Measurements from ENCODE around the gene TUBB.

TUBB gene

DNA sequence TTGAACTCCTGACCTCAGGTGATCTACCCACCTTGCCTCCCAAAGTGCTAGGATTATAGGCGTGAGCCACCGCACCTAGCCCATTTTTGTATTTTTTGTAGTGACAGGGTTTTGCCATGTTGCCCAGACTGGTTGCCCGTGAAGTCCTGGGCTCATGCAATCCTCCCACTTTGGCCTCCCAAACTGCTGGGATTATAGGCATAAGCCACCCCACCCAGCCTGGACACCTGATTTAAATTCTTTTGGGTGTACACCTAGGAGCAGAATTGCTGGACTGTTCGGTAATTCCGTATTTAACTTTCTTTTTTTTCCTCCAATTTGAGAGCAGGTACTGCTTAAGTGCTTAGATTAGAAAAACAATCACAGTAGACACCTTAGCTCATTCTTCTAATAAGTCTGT lies 23.7 kb upstream of the TUBB start:
- POLR2A ChIA-PET, result no interaction called here
- DNase-seq (ENCODE audit: extremely low spot score), result no peak
- TF ChIP-seq, protein P1, sequence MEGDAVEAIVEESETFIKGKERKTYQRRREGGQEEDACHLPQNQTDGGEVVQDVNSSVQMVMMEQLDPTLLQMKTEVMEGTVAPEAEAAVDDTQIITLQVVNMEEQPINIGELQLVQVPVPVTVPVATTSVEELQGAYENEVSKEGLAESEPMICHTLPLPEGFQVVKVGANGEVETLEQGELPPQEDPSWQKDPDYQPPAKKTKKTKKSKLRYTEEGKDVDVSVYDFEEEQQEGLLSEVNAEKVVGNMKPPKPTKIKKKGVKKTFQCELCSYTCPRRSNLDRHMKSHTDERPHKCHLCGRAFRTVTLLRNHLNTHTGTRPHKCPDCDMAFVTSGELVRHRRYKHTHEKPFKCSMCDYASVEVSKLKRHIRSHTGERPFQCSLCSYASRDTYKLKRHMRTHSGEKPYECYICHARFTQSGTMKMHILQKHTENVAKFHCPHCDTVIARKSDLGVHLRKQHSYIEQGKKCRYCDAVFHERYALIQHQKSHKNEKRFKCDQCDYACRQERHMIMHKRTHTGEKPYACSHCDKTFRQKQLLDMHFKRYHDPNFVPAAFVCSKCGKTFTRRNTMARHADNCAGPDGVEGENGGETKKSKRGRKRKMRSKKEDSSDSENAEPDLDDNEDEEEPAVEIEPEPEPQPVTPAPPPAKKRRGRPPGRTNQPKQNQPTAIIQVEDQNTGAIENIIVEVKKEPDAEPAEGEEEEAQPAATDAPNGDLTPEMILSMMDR (IDR thresholded peaks at IDR 0.05; ENCODE audit: control extremely low read depth, extremely low read depth, low read depth, missing control alignments), result no peak
- CTCF ChIA-PET, result interaction anchor here (0.9 to 13.6 kb wide), 7 partner anchors 11 to 99 kb away, joined by 3 to 132 read pairs (median 7); partner anchors contain the start of gene DHX16

DNA sequence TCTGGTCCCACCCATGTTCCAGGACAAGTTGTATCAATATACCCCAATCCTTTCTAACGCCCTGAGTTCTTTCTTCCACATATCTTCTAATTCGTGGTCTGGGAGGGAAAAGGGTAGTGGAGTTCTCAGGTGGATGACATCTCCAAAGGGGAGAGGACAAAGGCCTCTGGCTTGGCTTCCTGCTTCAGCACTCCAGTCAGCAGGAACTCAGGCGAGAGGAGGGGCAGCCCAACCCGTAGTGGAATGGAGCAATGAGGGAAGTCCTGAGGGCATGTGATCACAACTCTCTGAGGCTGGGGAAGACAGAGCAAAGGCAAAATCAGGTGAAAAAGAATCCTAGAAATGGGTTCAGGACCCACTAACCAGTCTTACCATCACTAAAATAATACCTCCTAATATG lies 19.8 kb upstream of the TUBB start:
- TF ChIP-seq, protein P1 (IDR thresholded peaks at IDR 0.05; ENCODE audit: control extremely low read depth, extremely low read depth, low read depth, missing control alignments), result no peak
- CTCF ChIA-PET, result interaction anchor here (1.3 to 13.6 kb wide), 3 partner anchors 8 to 156 kb away, joined by 3 to 132 read pairs (median 4); no protein-coding TSS in a partner anchor
- POLR2A ChIA-PET, result interaction anchor here (0.6 kb wide), 1 partner anchor 8 kb away, joined by 6 read pairs; no protein-coding TSS in a partner anchor
- DNase-seq (ENCODE audit: extremely low spot score), result no peak

DNA sequence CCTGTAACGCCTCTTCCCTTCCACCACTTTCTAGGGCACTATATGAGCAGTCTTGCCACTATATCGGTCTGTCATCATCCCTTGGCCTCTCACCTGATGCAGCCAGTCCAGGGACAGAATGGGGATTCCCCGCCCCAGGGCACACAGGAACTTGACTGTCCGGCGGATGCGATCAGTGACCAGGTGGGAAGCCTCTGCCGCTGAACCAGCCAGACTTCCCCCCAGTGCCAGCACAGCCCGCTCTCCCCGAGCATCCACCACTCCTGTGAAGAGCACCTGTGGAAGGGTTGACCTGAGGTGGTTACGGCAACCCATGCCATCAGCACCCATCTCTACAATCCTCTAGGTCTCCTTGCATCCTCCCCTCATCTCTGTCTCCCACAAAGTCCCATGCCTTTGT lies 17.1 kb upstream of the TUBB start:
- no peak for DNase-seq (ENCODE audit: extremely low spot score)
- CTCF ChIA-PET, result interaction anchor here (1.3 to 11.9 kb wide), 4 partner anchors 9 to 24 kb away, joined by 5 to 132 read pairs (median 10); partner anchors contain the start of gene NRM
- TF ChIP-seq, protein P1 (IDR thresholded peaks at IDR 0.05; ENCODE audit: control extremely low read depth, extremely low read depth, low read depth, missing control alignments), result no peak
- POLR2A ChIA-PET, result no interaction called here

DNA sequence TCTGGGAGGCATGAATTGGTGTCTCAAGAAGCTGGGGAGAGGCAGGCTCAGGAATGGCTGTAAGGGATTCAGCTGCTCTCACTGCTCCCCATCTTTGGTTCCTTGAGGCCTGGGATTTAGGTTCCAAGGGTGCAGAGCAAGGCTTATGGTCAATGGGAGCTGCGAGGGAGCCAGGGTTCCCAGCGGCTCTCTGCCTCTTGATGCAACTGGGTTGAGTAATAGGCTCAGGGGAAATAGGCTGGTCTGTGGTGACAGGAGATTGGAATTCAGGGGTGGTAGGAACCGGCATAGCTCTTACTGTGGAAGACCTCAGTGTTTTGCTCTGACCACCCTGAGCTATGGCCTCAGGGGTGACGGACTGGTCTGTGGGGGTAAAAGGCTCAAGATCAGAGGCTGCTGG lies 16.3 kb upstream of the TUBB start:
- CTCF ChIA-PET, result interaction anchor here (0.8 to 11.9 kb wide), 6 partner anchors 8 to 24 kb away, joined by 3 to 132 read pairs (median 8); partner anchors contain the start of genes MDC1 and NRM
- DNase-seq (ENCODE audit: extremely low spot score), result no peak
- TF ChIP-seq, protein P1 (IDR thresholded peaks at IDR 0.05; ENCODE audit: control extremely low read depth, extremely low read depth, low read depth, missing control alignments), result no peak
- POLR2A ChIA-PET, result interaction anchor here (0.6 to 2.0 kb wide), 3 partner anchors 13 to 209 kb away, joined by 3 to 9 read pairs (median 3); partner anchors contain the start of gene MDC1

DNA sequence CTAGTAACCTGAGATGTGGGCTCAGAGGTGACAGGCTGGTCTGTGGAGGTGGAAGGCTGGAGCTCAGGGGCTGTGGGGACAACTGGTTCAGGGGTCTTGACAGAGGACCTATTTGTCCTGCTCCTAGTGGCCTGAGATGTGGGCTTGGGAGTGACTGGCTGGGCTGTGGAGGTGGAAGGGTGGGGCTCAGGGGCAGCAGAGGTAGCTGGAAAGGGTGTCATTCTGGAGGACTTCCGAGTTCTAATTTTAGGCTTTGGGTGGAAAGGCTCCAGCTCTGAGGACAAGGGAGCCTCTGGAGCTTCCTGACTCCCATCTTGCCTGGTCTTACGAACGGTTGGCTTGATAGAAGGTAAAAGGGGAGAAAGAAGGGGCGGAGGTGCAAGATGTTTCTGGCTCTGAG lies 14.5 kb upstream of the TUBB start:
- ChIA-PET CTCF (interaction anchor here (1.2 to 11.9 kb wide), 5 partner anchors 11 to 26 kb away, joined by 3 to 132 read pairs (median 10); partner anchors contain the start of genes MDC1 and NRM), POLR2A (interaction anchor here (2.0 kb wide), 1 partner anchor 12 kb away, joined by 9 read pairs; the partner anchor contains the start of gene MDC1)

DNA sequence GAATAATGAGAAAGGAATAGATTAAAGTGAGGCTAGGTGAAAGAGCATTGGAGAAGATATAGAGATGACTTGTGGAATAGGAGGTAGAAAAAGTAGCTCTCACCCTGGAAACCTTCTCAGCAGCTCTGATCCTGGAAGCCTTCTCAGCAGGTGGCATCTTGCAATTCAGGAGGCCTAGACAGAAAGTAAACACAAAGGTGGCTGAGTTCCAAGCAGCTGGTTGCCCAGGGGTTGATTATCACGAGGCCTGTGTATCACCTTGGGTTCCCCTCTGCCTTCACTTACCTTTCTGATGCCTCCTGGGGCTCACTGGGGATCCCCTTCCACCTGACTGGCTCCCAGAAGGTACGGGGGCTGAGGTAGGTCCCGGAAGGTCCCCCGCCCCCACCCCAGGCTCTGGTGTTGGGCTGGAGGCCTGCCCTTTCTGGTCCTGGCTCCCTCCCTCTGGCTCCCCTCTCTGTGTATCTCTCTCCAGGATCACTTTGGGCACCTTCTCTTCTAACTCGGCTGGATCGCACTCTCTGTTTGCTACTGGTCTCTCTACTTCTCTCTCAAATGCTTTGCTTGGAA lies 12.8 kb upstream of the TUBB start:
- DNase-seq (ENCODE audit: extremely low spot score), result no peak
- TF ChIP-seq, protein P1 (IDR thresholded peaks at IDR 0.05; ENCODE audit: control extremely low read depth, extremely low read depth, low read depth, missing control alignments), result no peak
- ChIA-PET POLR2A (no interaction called here), CTCF (interaction anchor here (1.0 to 11.9 kb wide), 5 partner anchors 14 to 29 kb away, joined by 3 to 132 read pairs (median 3); partner anchors contain the start of gene NRM)

More for the DNA sequence above, 14.5 kb upstream of the TUBB start:
- TF ChIP-seq, protein P1 (IDR thresholded peaks at IDR 0.05; ENCODE audit: control extremely low read depth, extremely low read depth, low read depth, missing control alignments), result no peak
- DNase-seq (ENCODE audit: extremely low spot score), result no peak

All from GM10248 (cell line).